Stimulated activated CD4-positive, alpha-beta T cell treated with anti-CD3 and anti-CD28 coated beads, TNF-alpha, amount 100 ng/mL, for 4 hours (primary cell): ENCODE results near the gene TWIST2.

Experiments
- DNase-seq, 3 experiments: peaks; one replicate each; pipeline ENCODE4 v3.0.0-alpha.2; 2020; ENCODE audit warnings: low read depth in 3 of 3

TWIST2 gene

GRCh38 chr2:238905224-238905623, 57.3 kb downstream of the TWIST2 start:
- no peak for DNase-seq

DNA sequence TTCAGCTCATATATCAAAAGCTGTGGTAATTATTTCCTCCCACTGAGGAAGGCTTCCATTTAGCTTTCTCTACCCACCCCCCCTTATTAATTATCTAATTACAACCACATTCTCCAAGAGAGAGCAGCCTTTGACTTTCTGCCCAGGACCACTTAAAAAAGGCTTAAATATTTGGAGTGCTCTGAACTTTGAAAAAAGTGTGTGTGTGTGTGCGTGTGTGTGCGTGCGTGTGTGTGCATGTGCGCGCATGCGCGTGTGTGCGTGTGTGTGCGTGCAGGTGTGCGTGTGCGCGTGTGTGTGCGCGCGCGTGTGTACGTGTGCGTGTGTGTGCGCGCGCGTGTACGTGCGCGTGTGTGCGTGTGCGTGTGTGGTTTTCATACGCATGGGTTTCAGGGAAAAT, 57.8 kb downstream of the TWIST2 start:
- DNase-seq = no peak

DNA sequence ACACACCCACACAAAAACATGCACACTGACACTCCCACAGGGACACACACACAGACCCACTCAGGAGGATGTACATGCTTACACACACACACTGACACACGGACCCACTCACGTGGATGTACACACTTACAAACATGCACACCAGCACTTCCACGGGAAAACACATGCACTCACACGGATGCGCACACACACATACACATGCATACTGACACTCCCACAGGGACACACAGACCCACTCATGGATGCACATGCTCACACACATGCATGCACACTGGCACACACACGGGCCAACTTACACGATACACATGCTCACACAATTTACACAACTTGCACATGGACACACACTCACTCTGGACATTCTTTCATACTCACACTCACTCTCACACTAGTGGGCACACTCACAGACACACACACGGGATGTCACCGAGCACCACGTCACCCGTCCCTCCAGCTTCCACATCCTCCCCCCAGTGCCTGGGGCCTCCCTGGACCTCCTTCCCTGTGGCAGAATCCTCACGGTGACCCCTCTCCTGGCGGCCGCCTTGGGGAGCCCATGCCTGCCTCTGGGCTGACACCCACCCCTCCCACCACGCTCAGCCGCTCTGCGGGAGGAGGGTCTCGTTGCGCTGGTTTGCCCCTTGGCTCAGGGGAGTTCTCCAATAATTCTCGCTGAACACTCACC, 58.5 kb downstream of the TWIST2 start:
- DNase-seq = no peak

GRCh38 chr2:238906936-238907716, 59.2 kb downstream of the TWIST2 start:
- DNase-seq = no peak

- no peak for DNase-seq
Observed at GRCh38 chr2:238907717-238908173, 59.9 kb downstream of the TWIST2 start.

DNA sequence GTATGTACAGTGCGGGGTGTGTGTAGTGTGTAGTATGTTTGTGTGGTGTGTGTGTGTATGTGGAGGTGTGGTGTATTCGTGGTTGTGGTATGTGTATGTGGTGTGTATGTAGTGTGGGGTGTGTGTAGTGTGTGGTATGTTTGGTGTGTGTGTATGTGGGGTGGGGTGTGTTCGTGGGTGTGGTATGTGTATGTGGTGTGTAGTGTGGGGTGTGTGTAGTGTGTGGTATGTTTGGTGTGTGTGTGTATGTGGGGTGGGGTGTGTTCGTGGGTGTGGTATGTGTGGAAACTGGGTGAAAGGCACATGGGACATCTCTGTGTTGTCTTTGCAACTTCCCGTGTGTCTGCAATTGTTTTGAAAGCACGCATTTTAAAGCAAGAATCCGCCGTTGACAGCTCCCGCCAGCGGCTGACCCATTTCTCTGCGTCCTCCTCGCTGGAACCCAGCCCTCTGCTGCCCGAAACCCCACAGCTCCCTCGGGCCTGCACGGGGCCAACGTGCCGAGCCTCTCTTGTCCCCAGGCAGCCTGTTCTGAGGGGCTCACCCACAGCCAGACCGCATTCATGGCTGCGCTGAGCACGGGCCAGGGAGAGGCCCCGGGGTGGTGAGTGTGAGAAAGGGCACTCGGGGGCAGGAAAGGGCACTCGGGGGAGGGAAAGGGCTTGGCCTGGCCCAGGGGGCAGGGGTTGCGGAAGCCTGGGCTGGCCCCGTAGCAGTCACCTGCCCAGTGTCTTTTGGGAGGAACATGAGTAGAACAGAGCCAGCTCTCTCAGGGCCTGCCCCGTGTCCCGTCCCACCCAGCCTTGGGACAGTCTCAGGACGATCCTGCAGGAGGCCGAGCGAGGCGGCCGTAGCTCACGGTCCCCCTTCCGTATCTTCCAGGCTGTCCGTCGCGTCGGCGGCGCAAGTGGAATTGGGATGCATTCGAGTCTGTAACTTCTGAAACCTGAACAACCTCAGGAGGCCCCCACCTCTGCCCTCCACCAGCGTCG, 61.4 kb downstream of the TWIST2 start:
- DNase-seq = no peak

DNA sequence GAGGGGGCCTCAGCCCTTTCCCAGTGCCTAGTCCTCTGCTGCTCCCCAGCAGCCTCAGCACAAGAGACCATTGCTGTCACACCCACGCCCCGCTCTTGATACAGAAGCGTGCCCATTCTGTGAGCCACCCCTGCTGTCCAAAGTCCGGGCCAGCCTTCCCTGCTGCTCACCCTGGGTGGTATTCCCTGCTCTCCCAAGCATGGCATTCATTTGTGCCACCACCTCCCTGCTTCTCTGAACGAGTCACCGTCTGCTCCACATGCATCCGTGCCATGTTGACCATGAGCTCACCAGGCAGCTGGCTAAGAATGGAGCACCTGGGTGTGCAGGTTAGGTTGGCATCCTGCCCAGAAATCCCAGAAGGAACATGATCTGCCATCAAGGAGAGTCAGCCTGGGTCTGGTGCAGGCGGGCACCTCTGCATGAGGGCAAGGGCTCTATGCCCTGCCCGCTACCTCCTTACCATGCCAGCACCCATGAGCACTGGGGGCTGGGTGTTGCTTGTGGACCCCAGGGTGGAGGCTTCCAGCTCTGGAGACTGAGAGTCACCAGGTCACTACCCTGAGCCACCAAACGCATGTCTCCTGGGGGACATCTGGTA, 63.0 kb downstream of the TWIST2 start:
- no peak for DNase-seq

DNA sequence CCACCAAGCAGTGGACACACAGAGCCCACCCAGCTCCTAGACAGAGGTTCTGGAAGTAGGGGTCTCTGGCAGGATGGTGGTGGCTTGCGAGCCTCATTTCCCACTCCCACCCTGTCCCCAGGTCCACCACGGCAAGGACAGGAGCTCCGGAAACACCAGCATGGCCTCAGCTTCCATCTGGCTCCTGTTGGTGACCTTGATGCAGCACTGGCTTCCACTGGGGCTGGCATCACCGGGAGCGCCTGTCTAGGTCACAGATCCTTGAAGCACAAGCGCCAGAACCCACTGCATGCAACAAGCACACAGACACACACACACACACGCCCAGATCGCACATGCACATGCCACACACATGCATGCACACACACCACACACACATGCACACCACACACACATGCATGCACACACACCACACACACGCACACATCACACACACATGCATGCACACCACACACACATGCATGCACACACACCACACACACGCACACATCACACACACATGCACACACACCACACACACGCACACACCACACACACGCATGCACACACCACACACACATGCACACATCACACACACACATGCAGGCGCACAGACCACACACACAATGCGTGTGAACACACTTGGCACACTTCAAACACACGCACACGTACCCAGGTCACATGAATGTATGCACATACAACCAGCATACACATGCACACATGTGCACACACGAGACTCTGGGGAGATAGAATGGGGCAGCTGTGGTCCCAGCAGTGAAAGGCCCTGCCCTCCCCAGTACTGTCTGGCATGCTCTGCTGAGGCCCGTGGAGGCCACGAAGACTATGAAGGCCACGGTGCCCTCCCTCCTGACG, 63.7 kb downstream of the TWIST2 start:
- DNase-seq = no peak

GRCh38 chr2:238912228-238912915, 64.5 kb downstream of the TWIST2 start:
- DNase-seq = no peak

DNA sequence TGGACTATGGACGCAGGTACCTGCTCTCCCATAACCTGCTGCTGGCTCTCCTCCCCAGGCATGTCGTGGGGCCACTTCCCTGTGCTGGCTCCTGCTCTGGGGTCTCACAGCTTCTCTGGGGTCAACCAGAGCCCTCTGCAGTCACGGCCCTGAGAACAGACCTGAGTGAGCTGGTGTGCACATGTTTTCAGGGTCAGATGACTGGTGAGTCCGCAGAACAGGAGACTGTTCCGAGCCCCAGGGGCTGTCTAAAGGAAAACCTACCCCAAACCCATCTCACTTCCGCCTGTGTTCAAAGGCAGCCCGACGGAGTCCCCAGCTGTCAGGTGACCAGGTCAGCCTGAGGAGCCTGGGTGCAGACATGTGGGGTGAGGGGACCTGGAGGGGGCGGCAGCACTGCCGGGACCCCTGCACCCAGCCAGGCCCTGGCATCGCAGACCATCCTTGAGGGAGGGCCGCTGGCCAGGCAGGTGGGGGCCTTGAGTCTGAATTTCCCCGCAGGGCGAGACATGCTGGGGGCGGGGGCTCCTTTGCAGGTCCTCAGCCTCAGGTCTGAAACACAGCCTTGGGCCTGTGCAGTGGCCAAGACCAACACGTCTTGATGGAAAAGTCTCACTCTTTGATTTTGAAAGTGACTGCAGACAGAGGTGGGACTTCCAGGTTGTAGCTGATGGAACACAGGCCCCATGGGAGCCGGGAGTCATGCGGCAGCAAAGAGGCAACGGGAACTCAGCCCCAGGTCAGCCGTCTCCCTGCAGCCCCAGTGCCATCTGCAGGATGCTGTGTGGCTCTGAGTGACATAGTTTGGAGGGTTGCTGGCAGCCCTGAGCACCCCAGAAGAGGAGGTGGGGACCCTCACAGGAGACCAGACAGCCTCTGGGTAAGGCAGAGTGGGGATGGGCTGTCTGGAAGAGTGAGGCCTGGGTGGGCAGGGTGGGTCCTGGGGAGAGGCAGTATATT, 65.3 kb downstream of the TWIST2 start:
- no peak for DNase-seq

- no peak for DNase-seq
Observed at GRCh38 chr2:238913931-238914647, 66.2 kb downstream of the TWIST2 start.

DNA sequence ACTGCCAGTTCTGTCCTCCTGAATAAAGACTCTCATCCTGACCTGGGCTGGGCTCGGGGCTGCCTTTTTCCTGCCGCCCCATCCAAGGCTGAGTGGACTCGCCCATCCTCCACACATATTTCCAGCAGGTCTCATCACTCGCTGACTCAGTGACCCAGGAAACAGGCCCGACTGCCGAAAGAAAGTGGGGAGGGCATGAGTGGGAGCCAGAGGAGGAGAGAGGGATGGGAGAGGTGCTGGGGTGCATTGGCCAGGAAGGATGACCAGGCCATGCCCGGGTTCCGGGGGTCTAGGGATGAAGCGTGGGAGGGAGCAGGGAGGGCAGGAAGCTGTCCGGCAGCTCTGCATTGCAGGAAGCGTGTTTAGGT, 66.7 kb downstream of the TWIST2 start:
- DNase-seq = no peak

GRCh38 chr2:238915196-238915595, 67.3 kb downstream of the TWIST2 start:
- DNase-seq = no peak

DNA sequence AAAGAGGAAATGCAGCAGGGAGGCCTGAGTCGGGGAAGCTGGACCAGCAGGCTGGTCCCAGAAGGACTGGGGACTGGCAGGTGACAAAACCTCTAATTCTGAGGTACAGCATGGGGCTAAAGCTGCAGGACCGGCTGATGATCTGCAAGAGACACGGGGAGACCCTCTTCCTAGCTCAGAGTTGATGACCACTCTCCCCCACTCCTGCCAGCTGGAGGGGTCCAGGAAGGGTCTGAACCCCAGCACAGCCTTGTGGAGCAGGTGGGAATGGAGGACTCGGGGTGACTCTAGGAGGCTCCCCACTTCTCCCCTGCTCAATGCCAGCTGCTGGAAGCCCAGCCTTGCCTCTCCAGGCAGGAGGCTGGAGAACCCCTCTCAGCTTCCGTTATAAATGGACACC, 67.7 kb downstream of the TWIST2 start:
- DNase-seq = no peak

DNA sequence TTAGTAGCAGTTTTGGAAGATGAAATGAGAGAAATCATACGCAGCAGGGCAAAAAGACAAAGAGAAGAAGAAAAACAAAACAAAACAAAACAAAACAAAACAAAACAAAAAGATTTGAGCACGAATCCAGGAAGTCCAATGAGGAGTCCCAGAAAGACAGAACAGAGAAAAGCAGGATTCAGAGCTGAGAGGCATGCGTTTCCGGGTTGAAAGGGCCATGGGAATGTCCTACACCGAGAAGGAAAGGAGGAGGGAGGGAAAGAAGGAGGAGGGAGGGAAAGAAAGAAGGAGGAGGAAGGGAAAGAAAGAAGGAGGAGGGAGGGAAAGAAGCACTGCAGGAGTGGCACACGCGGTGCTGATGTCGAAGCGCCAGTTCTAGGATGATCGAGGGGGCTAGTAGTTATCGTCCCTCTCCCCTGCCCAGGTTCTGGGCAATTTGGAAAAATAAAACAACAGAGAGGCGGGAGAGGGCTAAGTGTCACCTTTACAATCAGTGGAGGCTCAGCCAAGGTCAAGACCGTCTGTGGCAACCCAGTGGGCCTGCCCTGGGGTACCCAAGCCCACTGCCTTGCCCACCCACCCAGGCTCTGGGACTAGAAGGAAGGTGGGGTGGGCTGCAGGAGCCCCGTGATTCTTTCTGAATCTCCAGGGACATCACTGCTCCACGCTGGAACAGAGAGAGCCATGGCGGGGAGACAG, 68.4 kb downstream of the TWIST2 start:
- DNase-seq = no peak

DNA sequence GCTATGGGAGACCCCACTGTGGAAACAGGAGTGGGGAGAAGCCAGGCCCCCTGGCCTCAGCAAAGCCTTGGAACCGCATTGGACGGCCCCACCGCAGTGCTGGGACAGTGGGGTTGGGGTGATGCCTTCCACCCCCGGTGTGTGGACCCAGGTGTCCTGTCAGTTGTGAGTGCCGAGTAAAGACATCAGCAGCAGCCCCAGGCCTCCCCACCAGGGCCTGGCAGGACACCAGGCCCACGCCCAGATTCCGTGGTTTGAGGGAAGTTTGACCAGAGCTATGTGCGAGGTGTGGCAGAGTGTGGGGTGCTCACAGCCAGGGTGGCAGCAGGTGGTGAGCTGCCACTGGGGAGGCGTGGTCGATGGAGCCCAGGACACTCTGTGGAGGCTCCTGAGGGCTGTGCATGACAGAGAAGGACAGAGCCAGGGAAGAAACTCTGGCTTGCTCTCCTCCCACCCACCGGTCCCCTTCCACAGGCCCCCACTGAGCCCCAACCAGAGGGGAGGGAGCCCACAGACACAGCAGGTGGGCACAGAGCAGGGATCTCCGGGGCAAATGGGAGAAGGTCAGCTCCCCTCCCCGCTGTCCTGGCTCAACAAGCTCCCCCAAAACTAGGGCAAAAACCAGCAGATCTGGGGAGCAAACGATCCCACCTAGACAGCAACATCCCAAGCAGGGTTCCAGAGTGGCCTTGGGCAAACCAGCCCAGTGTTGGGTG, 69.1 kb downstream of the TWIST2 start:
- no peak for DNase-seq

GRCh38 chr2:238919307-238919706, 71.4 kb downstream of the TWIST2 start:
- DNase-seq = no peak
